ENCODE data around the gene PLOD1. TPM values are rescaled to one million over a fixed set of nuclear protein-coding genes. Genes with fewer than 3 reads are reported as not detected.

The PLOD1 gene
- total RNA-seq, 1 donor from 2014 or later, result 680 TPM

Other genes with a start within 250 kb of the PLOD1 start
- gene DRAXIN, start 243.0 kb upstream of the PLOD1 start, total RNA-seq, result 0.29 and 0.68 TPM in 2 replicates
- 54.1 and 68.0 TPM in 2 replicates for gene AGTRAP, start 198.6 kb upstream of the PLOD1 start, total RNA-seq
- gene C1orf167, start 172.5 kb upstream of the PLOD1 start, total RNA-seq, result not detected in 2 replicates
- 14.4 and 27.4 TPM in 2 replicates for gene MTHFR, start 128.8 kb upstream of the PLOD1 start, total RNA-seq
- 11.3 and 14.1 TPM in 2 replicates for gene CLCN6, start 128.5 kb upstream of the PLOD1 start, total RNA-seq
- not detected in 2 replicates for gene NPPA, start 86.9 kb upstream of the PLOD1 start, total RNA-seq
- gene NPPB, start 75.8 kb upstream of the PLOD1 start, total RNA-seq, result 0.34 and 1.5 TPM in 2 replicates
- gene KIAA2013, start 8.3 kb upstream of the PLOD1 start, total RNA-seq, result 117 and 120 TPM in 2 replicates
- 61.1 and 63.8 TPM in 2 replicates for gene MFN2, start 45.7 kb downstream of the PLOD1 start, total RNA-seq
- 38.2 and 47.6 TPM in 2 replicates for gene MIIP, start 84.8 kb downstream of the PLOD1 start, total RNA-seq
- 0.18 TPM in 1 of 2 replicates, not detected in the other for gene TNFRSF8, start 128.6 kb downstream of the PLOD1 start, total RNA-seq
- gene TNFRSF1B, start 232.3 kb downstream of the PLOD1 start, total RNA-seq, result 11.0 and 31.9 TPM in 2 replicates

Data from glomerular endothelial cell (primary cell).